ENCODE data around the gene FSHR.

GRCh38 chr2:49167131-49167530 lies 12.8 kb upstream of the FSHR start:
- TF ChIP-seq CTCF (IDR thresholded peaks at IDR 0.05), result no peak
- TF ChIP-seq POLR2A (IDR thresholded peaks at IDR 0.05), result no peak
- TF ChIP-seq EP300 (IDR thresholded peaks at IDR 0.05), result no peak
